ENCODE data around the gene COX6B2. TPM values are rescaled to one million over a fixed set of nuclear protein-coding genes. Genes with fewer than 3 reads are reported as not detected.

The COX6B2 gene
- total and polyA plus RNA-seq, 2 of the 13 experiments (the other 11 are each of a cell fraction or from before 2014, with no cell fraction given) = 0.21 TPM; not detected in 1

- 0 out of 2 replicates have a peak, but pooled peaks have one; percentile 6 for TF ChIP-seq HHEX (CRISPR knock-in tag; IDR thresholded peaks at IDR 0.05)
- TF ChIP-seq HNRNPLL (IDR thresholded peaks at IDR 0.05; ENCODE audit: low read depth, low read length, poor library complexity, severe bottlenecking) = peak; percentile 36
- 0 out of 2 replicates have a peak, but pooled peaks have one; percentile 36 for TF ChIP-seq ZNF343 (CRISPR knock-in tag; IDR thresholded peaks at IDR 0.05)
- TF ChIP-seq ZBTB33 (CRISPR knock-in tag; IDR thresholded peaks at IDR 0.05) = peak; percentile 68
- TF ChIP-seq ZNF160 (CRISPR knock-in tag; IDR thresholded peaks at IDR 0.05) = 0 out of 2 replicates have a peak, but pooled peaks have one; percentile 31
- no peak for TF ChIP-seq ZBTB49 (CRISPR knock-in tag; IDR thresholded peaks at IDR 0.05; ENCODE audit: borderline replicate concordance)
- peak; percentile 78 for TF ChIP-seq STAG1 (CRISPR knock-in tag; IDR thresholded peaks at IDR 0.05)
- peak; percentile 47; the same call in 1 of the 2 replicates for TF ChIP-seq MAX (IDR thresholded peaks at IDR 0.05)
- peak; percentile 26; the same call in 1 of the 2 replicates for TF ChIP-seq HNF4A (CRISPR knock-in tag; IDR thresholded peaks at IDR 0.05)
- peak; percentile 53 for TF ChIP-seq RBFOX2 (IDR thresholded peaks at IDR 0.05; ENCODE audit: low read depth, low read length)
- TF ChIP-seq ZNF207 (IDR thresholded peaks at IDR 0.05; ENCODE audit: borderline replicate concordance) = no peak
Observed at GRCh38 chr19:55301459-55302317, 52.8 kb downstream of the COX6B2 start (continued).

All from HepG2 (cell line).